ENCODE results near the gene PCDHGB6.
"Not testable (repeated sequence)": the region's sequence is repeated elsewhere in the genome, so short reads cannot be mapped to it uniquely, and the experiment has no call there.

Gene PCDHGB6

DNA sequence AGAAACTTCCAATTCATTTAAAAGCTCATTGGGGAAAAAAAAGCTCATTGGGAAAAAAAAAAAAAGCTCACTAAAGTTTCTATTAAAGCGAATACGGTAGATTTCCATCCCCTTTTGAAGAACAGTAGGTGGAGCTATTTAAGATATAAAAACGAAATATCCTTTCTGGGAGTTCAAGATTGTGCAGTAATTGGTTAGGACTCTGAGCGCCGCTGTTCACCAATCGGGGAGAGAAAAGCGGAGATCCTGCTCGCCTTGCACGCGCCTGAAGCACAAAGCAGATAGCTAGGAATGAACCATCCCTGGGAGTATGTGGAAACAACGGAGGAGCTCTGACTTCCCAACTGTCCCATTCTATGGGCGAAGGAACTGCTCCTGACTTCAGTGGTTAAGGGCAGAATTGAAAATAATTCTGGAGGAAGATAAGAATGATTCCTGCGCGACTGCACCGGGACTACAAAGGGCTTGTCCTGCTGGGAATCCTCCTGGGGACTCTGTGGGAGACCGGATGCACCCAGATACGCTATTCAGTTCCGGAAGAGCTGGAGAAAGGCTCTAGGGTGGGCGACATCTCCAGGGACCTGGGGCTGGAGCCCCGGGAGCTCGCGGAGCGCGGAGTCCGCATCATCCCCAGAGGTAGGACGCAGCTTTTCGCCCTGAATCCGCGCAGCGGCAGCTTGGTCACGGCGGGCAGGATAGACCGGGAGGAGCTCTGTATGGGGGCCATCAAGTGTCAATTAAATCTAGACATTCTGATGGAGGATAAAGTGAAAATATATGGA lies 22.7 kb downstream of the PCDHGB6 start, which contains the start of gene PCDHGA12:
PCDHGA12 (plus strand) TSS at position 176 of the 782 bp plus-strand sequence; CDS start at position 429, 253 bp downstream.
- TF ChIP-seq ZBTB1 (tag by site-specific recombination; IDR thresholded peaks at IDR 0.05), result no peak
- no peaks in the 10 kb centered on the region for H3K4me1 ChIP-seq (ENCODE audit: control insufficient read depth, insufficient read depth, low read length)
- H3K27ac ChIP-seq (ENCODE audit: extremely low read depth, low read depth, low read length), result no peak within 1 kb of the TSS
- ChIA-PET POLR2A (interaction anchor here (1.0 kb wide), 1 partner anchor 13 kb away, joined by 3 read pairs; no protein-coding TSS in a partner anchor), CTCF (interaction anchor here (0.6 to 5.4 kb wide), 27 partner anchors 8 to 152 kb away, joined by 3 to 38 read pairs (median 4); partner anchors contain the start of genes PCDHGA1, PCDHGA10, PCDHGA11 and PCDHGA2)
- no peak within 1 kb of the TSS for H3K4me3 ChIP-seq (ENCODE audit: low read depth, low read length)
- no peaks in the 10 kb centered on the region for H3K9me3 ChIP-seq (ENCODE audit: control insufficient read depth, insufficient read depth, low read depth, low read length)
- no peaks in the 10 kb centered on the region for H3K36me3 ChIP-seq (ENCODE audit: control insufficient read depth in 2 of 2, insufficient read depth in 1 of 2, low read length in 2 of 2)

GRCh38 chr5:141431286-141431685 lies 23.5 kb downstream of the PCDHGB6 start:
- ChIA-PET CTCF (interaction anchor here (1.6 to 5.4 kb wide), 3 partner anchors 90 to 127 kb away, joined by 10 to 38 read pairs (median 34); no protein-coding TSS in a partner anchor), POLR2A (interaction anchor here (1.0 kb wide), 1 partner anchor 12 kb away, joined by 3 read pairs; no protein-coding TSS in a partner anchor)
- no peak for TF ChIP-seq ZNF560 (tag by site-specific recombination; IDR thresholded peaks at IDR 0.05; ENCODE audit: borderline replicate concordance)
- TF ChIP-seq ZNF350 (tag by site-specific recombination; IDR thresholded peaks at IDR 0.05), result no peak
- TF ChIP-seq ZNF169 (tag by site-specific recombination; IDR thresholded peaks at IDR 0.05), result no peak
- TF ChIP-seq ZFP41 (tag by site-specific recombination; IDR thresholded peaks at IDR 0.05; ENCODE audit: borderline replicate concordance), result no peak
- TF ChIP-seq GLIS1 (tag by site-specific recombination; IDR thresholded peaks at IDR 0.05), result no peak
- TF ChIP-seq ZNF155 (tag by site-specific recombination; IDR thresholded peaks at IDR 0.05), result no peak
- Histone ChIP-seq H3K4me3 (ENCODE audit: low read depth, low read length) (no peak overlapping the region), H3K27ac (ENCODE audit: extremely low read depth, low read depth, low read length) (no peak overlapping the region), H3K36me3 (ENCODE audit: control insufficient read depth in 2 of 2, insufficient read depth in 1 of 2, low read length in 2 of 2) (no peaks in the 10 kb centered on the region), H3K9me3 (ENCODE audit: control insufficient read depth, insufficient read depth, low read depth, low read length) (no peaks in the 10 kb centered on the region), H3K4me1 (ENCODE audit: control insufficient read depth, insufficient read depth, low read length) (no peaks in the 10 kb centered on the region)

DNA sequence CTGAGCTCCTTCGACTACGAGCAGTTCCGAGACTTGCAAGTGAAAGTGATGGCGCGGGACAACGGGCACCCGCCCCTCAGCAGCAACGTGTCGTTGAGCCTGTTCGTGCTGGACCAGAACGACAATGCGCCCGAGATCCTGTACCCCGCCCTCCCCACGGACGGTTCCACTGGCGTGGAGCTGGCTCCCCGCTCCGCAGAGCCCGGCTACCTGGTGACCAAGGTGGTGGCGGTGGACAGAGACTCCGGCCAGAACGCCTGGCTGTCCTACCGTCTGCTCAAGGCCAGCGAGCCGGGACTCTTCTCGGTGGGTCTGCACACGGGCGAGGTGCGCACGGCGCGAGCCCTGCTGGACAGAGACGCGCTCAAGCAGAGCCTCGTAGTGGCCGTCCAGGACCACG lies 24.5 kb downstream of the PCDHGB6 start:
- CTCF ChIA-PET, result interaction anchor here (0.5 to 5.4 kb wide), 2 partner anchors 11 to 126 kb away, joined by 3 to 34 read pairs; partner anchors contain the start of gene PCDHGA11
- H3K4me1 ChIP-seq (ENCODE audit: control insufficient read depth, insufficient read depth, low read length); H3K9me3 ChIP-seq (ENCODE audit: control insufficient read depth, insufficient read depth, low read depth, low read length); H3K36me3 ChIP-seq (ENCODE audit: control insufficient read depth in 2 of 2, insufficient read depth in 1 of 2, low read length in 2 of 2); H3K4me3 ChIP-seq (ENCODE audit: low read depth, low read length); H3K27ac ChIP-seq (ENCODE audit: extremely low read depth, low read depth, low read length); POLR2A ChIA-PET: not testable (repeated sequence)

- POLR2A ChIA-PET; H3K27ac ChIP-seq (ENCODE audit: extremely low read depth, low read depth, low read length); H3K9me3 ChIP-seq (ENCODE audit: control insufficient read depth, insufficient read depth, low read depth, low read length); H3K36me3 ChIP-seq (ENCODE audit: control insufficient read depth in 2 of 2, insufficient read depth in 1 of 2, low read length in 2 of 2); H3K4me3 ChIP-seq (ENCODE audit: low read depth, low read length); H3K4me1 ChIP-seq (ENCODE audit: control insufficient read depth, insufficient read depth, low read length): not testable (repeated sequence)
- CTCF ChIA-PET, result interaction anchor here (5.4 kb wide), 1 partner anchor 125 kb away, joined by 34 read pairs; no protein-coding TSS in a partner anchor
Observed at GRCh38 chr5:141432726-141433125, 24.9 kb downstream of the PCDHGB6 start.

- H3K4me1 ChIP-seq (ENCODE audit: control insufficient read depth, insufficient read depth, low read length), result no peaks in the 10 kb centered on the region
- no peaks in the 10 kb centered on the region for H3K36me3 ChIP-seq (ENCODE audit: control insufficient read depth in 2 of 2, insufficient read depth in 1 of 2, low read length in 2 of 2)
- no peak overlapping the region for H3K27ac ChIP-seq (ENCODE audit: extremely low read depth, low read depth, low read length)
- no peak overlapping the region for H3K4me3 ChIP-seq (ENCODE audit: low read depth, low read length)
- CTCF ChIA-PET, result interaction anchor here (0.7 to 1.2 kb wide), 2 partner anchors 37 to 89 kb away, joined by 3 read pairs; no protein-coding TSS in a partner anchor
- POLR2A ChIA-PET, result no interaction called here
- H3K9me3 ChIP-seq (ENCODE audit: control insufficient read depth, insufficient read depth, low read depth, low read length), result no peaks in the 10 kb centered on the region
- no peak for TF ChIP-seq ZFHX2 (tag by site-specific recombination; conservative IDR thresholded peaks at IDR 0.05)
- TF ChIP-seq, protein P1, sequence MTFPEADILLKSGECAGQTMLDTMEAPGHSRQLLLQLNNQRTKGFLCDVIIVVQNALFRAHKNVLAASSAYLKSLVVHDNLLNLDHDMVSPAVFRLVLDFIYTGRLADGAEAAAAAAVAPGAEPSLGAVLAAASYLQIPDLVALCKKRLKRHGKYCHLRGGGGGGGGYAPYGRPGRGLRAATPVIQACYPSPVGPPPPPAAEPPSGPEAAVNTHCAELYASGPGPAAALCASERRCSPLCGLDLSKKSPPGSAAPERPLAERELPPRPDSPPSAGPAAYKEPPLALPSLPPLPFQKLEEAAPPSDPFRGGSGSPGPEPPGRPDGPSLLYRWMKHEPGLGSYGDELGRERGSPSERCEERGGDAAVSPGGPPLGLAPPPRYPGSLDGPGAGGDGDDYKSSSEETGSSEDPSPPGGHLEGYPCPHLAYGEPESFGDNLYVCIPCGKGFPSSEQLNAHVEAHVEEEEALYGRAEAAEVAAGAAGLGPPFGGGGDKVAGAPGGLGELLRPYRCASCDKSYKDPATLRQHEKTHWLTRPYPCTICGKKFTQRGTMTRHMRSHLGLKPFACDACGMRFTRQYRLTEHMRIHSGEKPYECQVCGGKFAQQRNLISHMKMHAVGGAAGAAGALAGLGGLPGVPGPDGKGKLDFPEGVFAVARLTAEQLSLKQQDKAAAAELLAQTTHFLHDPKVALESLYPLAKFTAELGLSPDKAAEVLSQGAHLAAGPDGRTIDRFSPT (tag by site-specific recombination; IDR thresholded peaks at IDR 0.05), result no peak
- no peak for TF ChIP-seq ZNF664 (tag by site-specific recombination; IDR thresholded peaks at IDR 0.05)
- TF ChIP-seq SP7 (tag by site-specific recombination; IDR thresholded peaks at IDR 0.05), result no peak
- TF ChIP-seq, protein P2, sequence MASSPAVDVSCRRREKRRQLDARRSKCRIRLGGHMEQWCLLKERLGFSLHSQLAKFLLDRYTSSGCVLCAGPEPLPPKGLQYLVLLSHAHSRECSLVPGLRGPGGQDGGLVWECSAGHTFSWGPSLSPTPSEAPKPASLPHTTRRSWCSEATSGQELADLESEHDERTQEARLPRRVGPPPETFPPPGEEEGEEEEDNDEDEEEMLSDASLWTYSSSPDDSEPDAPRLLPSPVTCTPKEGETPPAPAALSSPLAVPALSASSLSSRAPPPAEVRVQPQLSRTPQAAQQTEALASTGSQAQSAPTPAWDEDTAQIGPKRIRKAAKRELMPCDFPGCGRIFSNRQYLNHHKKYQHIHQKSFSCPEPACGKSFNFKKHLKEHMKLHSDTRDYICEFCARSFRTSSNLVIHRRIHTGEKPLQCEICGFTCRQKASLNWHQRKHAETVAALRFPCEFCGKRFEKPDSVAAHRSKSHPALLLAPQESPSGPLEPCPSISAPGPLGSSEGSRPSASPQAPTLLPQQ (tag by site-specific recombination; IDR thresholded peaks at IDR 0.05), result no peak
- TF ChIP-seq ZNF146 (tag by site-specific recombination; IDR thresholded peaks at IDR 0.05), result no peak
- TF ChIP-seq ZNF19 (tag by site-specific recombination; IDR thresholded peaks at IDR 0.05; ENCODE audit: low read depth), result no peak
- TF ChIP-seq ZNF114 (tag by site-specific recombination; IDR thresholded peaks at IDR 0.05), result no peak
- TF ChIP-seq ZNF426 (tag by site-specific recombination; IDR thresholded peaks at IDR 0.05), result no peak
- no peak for TF ChIP-seq ZNF155 (tag by site-specific recombination; IDR thresholded peaks at IDR 0.05)
- TF ChIP-seq, protein P3, sequence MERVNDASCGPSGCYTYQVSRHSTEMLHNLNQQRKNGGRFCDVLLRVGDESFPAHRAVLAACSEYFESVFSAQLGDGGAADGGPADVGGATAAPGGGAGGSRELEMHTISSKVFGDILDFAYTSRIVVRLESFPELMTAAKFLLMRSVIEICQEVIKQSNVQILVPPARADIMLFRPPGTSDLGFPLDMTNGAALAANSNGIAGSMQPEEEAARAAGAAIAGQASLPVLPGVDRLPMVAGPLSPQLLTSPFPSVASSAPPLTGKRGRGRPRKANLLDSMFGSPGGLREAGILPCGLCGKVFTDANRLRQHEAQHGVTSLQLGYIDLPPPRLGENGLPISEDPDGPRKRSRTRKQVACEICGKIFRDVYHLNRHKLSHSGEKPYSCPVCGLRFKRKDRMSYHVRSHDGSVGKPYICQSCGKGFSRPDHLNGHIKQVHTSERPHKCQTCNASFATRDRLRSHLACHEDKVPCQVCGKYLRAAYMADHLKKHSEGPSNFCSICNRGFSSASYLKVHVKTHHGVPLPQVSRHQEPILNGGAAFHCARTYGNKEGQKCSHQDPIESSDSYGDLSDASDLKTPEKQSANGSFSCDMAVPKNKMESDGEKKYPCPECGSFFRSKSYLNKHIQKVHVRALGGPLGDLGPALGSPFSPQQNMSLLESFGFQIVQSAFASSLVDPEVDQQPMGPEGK (tag by site-specific recombination; IDR thresholded peaks at IDR 0.05), result no peak
Observed at GRCh38 chr5:141434006-141434405, 26.2 kb downstream of the PCDHGB6 start.
